Measurements from ENCODE around the gene HK1.
"Not testable (repeated sequence)": the region's sequence is repeated elsewhere in the genome, so short reads cannot be mapped to it uniquely, and the experiment has no call there.

HK1 gene

DNA sequence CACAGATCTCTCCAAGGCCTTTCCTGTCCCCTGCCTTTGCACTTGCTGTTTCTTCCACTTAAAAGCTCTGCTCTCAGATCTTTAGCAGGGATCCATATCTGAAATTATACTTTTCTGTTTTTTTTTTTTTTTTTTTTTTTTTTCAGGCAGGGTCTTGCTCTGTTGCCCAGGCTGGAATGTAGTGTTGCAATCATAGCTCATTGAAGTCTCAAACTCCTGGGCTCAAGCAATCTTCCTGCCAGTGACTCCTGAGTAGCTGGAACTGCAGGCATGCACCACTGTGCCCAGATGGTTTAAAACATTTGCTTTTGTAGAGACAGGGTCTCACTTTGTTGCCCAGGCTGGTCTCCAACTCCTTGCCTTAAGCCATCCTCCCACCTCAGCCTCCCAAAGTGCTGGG is 167.9 kb downstream of the HK1 start:
- Histone ChIP-seq H3K4me3 (ENCODE audit: low read depth, low read length, poor library complexity, severe bottlenecking) (no peak overlapping the region), H3F3A (ENCODE audit: insufficient read depth, low read length) (no peaks in the 10 kb centered on the region), H4K20me1 (ENCODE audit: insufficient read depth, low read length) (no peaks in the 10 kb centered on the region), H3K36me3 (ENCODE audit: insufficient read depth, low read length) (no peaks in the 10 kb centered on the region), H3K79me2 (ENCODE audit: insufficient read depth, low read length) (no peaks in the 10 kb centered on the region), H3K9ac (ENCODE audit: low read length) (no peak overlapping the region), H3K4me1 (ENCODE audit: insufficient read depth, low read length, severe bottlenecking) (no peaks in the 10 kb centered on the region), H3K4me2 (ENCODE audit: low read length) (no peak overlapping the region), H3K27ac (ENCODE audit: low read depth, low read length, poor library complexity, severe bottlenecking) (no peak overlapping the region), H3K9me2 (ENCODE audit: low read depth, low read length) (no peaks in the 10 kb centered on the region), H3K9me3 (ENCODE audit: low read length) (no peaks in the 10 kb centered on the region), H2AFZ (ENCODE audit: low read length) (no peak overlapping the region), H3K27me3 (ENCODE audit: insufficient read depth, low read length) (no peaks in the 10 kb centered on the region; the same call in 1 of the 2 replicates)
- no peak for TF ChIP-seq EZH2 (IDR thresholded peaks at IDR 0.05; ENCODE audit: borderline replicate concordance, low read length)
- TF ChIP-seq, protein P1, sequence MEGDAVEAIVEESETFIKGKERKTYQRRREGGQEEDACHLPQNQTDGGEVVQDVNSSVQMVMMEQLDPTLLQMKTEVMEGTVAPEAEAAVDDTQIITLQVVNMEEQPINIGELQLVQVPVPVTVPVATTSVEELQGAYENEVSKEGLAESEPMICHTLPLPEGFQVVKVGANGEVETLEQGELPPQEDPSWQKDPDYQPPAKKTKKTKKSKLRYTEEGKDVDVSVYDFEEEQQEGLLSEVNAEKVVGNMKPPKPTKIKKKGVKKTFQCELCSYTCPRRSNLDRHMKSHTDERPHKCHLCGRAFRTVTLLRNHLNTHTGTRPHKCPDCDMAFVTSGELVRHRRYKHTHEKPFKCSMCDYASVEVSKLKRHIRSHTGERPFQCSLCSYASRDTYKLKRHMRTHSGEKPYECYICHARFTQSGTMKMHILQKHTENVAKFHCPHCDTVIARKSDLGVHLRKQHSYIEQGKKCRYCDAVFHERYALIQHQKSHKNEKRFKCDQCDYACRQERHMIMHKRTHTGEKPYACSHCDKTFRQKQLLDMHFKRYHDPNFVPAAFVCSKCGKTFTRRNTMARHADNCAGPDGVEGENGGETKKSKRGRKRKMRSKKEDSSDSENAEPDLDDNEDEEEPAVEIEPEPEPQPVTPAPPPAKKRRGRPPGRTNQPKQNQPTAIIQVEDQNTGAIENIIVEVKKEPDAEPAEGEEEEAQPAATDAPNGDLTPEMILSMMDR (IDR thresholded peaks at IDR 0.05; ENCODE audit: low read length): no peak

DNA sequence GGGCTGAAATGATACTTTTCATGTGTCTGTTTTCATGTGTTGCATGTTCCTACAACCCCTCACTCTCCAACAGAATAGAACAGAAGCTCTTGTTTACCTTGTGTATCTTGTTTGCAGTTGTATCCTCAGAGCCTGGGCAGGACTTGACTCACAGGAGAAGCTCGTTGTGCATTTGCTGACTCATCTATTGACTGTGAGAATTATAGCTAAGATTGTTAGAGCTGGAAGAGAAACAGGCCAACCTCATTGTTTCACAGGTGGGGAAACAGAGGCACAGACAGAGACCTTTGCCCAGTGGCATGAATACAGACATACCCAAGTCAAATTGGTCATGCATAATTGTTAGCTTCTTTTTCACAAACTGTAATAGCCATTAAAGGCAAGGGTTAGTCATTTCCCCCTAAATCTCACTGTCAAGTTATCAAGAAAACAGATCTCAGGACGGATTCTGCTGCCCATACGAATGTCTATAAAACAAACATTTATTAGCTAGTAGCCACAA is 168.4 kb downstream of the HK1 start:
- Histone ChIP-seq H3K36me3 (ENCODE audit: insufficient read depth, low read length) (no peaks in the 10 kb centered on the region), H3K27ac (ENCODE audit: low read depth, low read length, poor library complexity, severe bottlenecking) (no peak overlapping the region), H3K79me2 (ENCODE audit: insufficient read depth, low read length) (no peaks in the 10 kb centered on the region), H4K20me1 (ENCODE audit: insufficient read depth, low read length) (no peaks in the 10 kb centered on the region), H3K9me3 (ENCODE audit: low read length) (no peaks in the 10 kb centered on the region), H3K9ac (ENCODE audit: low read length) (no peak overlapping the region), H3K9me2 (ENCODE audit: low read depth, low read length) (no peaks in the 10 kb centered on the region), H3K4me1 (ENCODE audit: insufficient read depth, low read length, severe bottlenecking) (no peaks in the 10 kb centered on the region), H3F3A (ENCODE audit: insufficient read depth, low read length) (no peaks in the 10 kb centered on the region), H3K27me3 (ENCODE audit: insufficient read depth, low read length) (no peaks in the 10 kb centered on the region; the same call in 1 of the 2 replicates), H3K4me3 (ENCODE audit: low read depth, low read length, poor library complexity, severe bottlenecking) (no peak overlapping the region), H3K4me2 (ENCODE audit: low read length) (no peak overlapping the region), H2AFZ (ENCODE audit: low read length) (no peak overlapping the region)
- TF ChIP-seq, protein P1 (IDR thresholded peaks at IDR 0.05; ENCODE audit: low read length): no peak
- no peak for TF ChIP-seq EZH2 (IDR thresholded peaks at IDR 0.05; ENCODE audit: borderline replicate concordance, low read length)

DNA sequence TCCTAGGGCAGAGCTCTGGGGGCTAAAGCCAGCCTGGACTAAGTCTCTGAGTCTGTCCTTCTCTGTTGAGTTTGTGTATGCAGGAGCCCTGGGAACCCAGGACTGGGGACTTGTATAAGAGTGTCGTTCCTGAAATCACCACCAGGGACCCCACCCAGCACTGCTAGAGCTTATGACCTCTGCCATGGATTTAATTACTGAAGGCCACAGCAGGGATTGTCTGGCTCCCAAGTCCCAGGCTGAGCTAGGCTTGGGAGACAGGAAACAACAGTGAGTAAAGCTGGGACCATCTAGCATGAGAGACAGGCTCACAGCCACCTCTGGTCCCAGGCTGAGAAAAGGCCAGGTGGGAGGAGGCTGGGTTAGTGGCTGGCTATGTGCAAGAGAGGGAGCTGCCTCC is 171.5 kb downstream of the HK1 start:
- Histone ChIP-seq H2AFZ (ENCODE audit: low read length) (no peak overlapping the region), H3K4me1 (ENCODE audit: insufficient read depth, low read length, severe bottlenecking) (no peaks in the 10 kb centered on the region), H3K79me2 (ENCODE audit: insufficient read depth, low read length) (no peaks in the 10 kb centered on the region), H3K9me3 (ENCODE audit: low read length) (no peaks in the 10 kb centered on the region), H4K20me1 (ENCODE audit: insufficient read depth, low read length) (no peaks in the 10 kb centered on the region), H3K4me3 (ENCODE audit: low read depth, low read length, poor library complexity, severe bottlenecking) (no peak overlapping the region), H3K27me3 (ENCODE audit: insufficient read depth, low read length) (no peaks in the 10 kb centered on the region), H3F3A (ENCODE audit: insufficient read depth, low read length) (no peaks in the 10 kb centered on the region), H3K27ac (ENCODE audit: low read depth, low read length, poor library complexity, severe bottlenecking) (no peak overlapping the region), H3K4me2 (ENCODE audit: low read length) (no peak overlapping the region), H3K9ac (ENCODE audit: low read length) (no peak overlapping the region), H3K36me3 (ENCODE audit: insufficient read depth, low read length) (no peaks in the 10 kb centered on the region), H3K9me2 (ENCODE audit: low read depth, low read length) (no peaks in the 10 kb centered on the region)
- no peak for TF ChIP-seq EZH2 (IDR thresholded peaks at IDR 0.05; ENCODE audit: borderline replicate concordance, low read length)
- TF ChIP-seq, protein P1 (IDR thresholded peaks at IDR 0.05; ENCODE audit: low read length): peak; percentile 50; the same call in 1 of the 2 replicates

DNA sequence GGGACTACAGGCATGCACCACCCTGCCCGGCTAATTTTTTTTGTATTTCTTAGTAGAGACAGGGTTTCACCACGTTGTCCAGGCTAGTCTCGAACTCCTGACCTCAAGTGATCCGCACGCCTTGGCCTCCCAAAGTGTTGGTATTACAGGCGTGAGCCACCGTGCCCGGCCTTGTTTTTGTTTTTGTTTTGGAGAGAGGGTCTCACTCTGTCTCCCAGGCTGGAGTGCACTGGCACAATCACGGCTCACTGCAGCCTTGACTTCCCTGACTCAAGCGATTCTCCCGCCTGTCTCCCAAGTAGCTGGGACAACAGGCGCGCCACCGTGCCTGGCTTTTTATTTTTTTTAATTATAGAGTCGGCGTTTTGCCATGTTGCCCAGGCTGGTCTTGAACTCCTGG is 172.1 kb downstream of the HK1 start:
- H3K27ac ChIP-seq (ENCODE audit: low read depth, low read length, poor library complexity, severe bottlenecking); H2AFZ ChIP-seq (ENCODE audit: low read length); H3K79me2 ChIP-seq (ENCODE audit: insufficient read depth, low read length); H3F3A ChIP-seq (ENCODE audit: insufficient read depth, low read length); H3K4me3 ChIP-seq (ENCODE audit: low read depth, low read length, poor library complexity, severe bottlenecking); H3K9me3 ChIP-seq (ENCODE audit: low read length); H4K20me1 ChIP-seq (ENCODE audit: insufficient read depth, low read length); H3K4me1 ChIP-seq (ENCODE audit: insufficient read depth, low read length, severe bottlenecking); H3K9me2 ChIP-seq (ENCODE audit: low read depth, low read length); H3K4me2 ChIP-seq (ENCODE audit: low read length); H3K27me3 ChIP-seq (ENCODE audit: insufficient read depth, low read length); H3K9ac ChIP-seq (ENCODE audit: low read length); H3K36me3 ChIP-seq (ENCODE audit: insufficient read depth, low read length): not testable (repeated sequence)
